HEK293T (cell line): ENCODE results near the gene LRRN3.

Experiments used
- BHLHE40 ChIP-seq: fragments of 450-650 bp; IDR thresholded peaks from 2 replicates; pipeline ENCODE4 v1.6.1; 2016; ENCODE audit warnings: mild to moderate bottlenecking, moderate library complexity, borderline replicate concordance
- FOXK2 ChIP-seq: fragments of 450-650 bp; IDR thresholded peaks from 2 replicates; pipeline ENCODE4 v1.6.1; 2016; ENCODE audit warnings: mild to moderate bottlenecking
- FOXM1 ChIP-seq: fragments of 450-650 bp; IDR thresholded peaks from 2 replicates; pipeline ENCODE4 v1.6.1; 2017; ENCODE audit warnings: mild to moderate bottlenecking, borderline replicate concordance
- SP1 ChIP-seq: fragments of 450-650 bp; IDR thresholded peaks from 2 replicates; pipeline ENCODE4 v1.6.1; 2017
- SUZ12 ChIP-seq: fragments of 450-650 bp; IDR thresholded peaks from 2 replicates; pipeline ENCODE4 v1.6.1; 2016; ENCODE audit warnings: mild to moderate bottlenecking
- TARDBP ChIP-seq: fragments of 450-650 bp; IDR thresholded peaks from 2 replicates; pipeline ENCODE4 v1.6.1; 2016
- ZNF384 ChIP-seq: fragments of 450-650 bp; IDR thresholded peaks from 2 replicates; pipeline ENCODE4 v1.6.1; 2016

DNA sequence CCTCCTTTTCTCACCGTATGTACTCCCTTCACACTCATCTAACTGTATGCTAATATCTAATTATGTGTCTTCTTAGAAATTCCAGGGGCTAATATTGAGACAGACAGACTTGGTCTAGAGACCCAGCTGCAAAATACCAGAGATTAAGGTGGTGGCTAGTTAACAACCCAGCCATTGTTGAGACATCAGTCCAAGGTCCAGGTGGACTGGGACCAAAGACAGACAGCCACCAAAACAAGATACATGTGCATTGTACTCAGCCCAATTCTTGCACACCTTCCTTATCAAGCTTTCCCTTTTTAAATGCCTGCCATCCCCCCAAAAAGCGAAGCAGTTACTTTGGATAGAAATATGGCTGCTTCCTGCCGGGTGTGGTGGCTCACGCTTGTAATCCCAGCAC is 43.3 kb upstream of the LRRN3 start:
- TF ChIP-seq SP1 (no peak), FOXK2 (no peak), TARDBP (no peak), FOXM1 (no peak), BHLHE40 (no peak), SUZ12 (no peak), ZNF384 (no peak)
